Thyroid gland (tissue), 4 donors: ENCODE results near the gene POLR2L. TPM values are rescaled to one million over a fixed set of nuclear protein-coding genes. Genes with fewer than 3 reads are reported as not detected.

Experiments
- DNase-seq, 2 donors: peaks; one replicate each; pipeline ENCODE4 v3.0.0-alpha.2; 2019
- H3K27ac ChIP-seq, 3 donors: fragments of 200-600 bp; sonication (generic); 1 replicate in 2 of 3; 2 replicates in 1 of 3; pipeline ENCODE4 v1.5.1; 2016 to 2019; ENCODE audit warnings: mild to moderate bottlenecking in 1 of 3, moderate library complexity in 1 of 3
- H3K27me3 ChIP-seq: fragments of 200-600 bp; sonication (generic); one replicate; pipeline ENCODE4 v1.5.1; 2019
- H3K36me3 ChIP-seq, 2 donors: fragments of 200-600 bp; sonication (generic); one replicate each; pipeline ENCODE4 v1.5.1; 2016 to 2019
- H3K4me1 ChIP-seq, 2 donors: fragments of 200-600 bp; sonication (generic); one replicate each; pipeline ENCODE4 v1.5.1; 2017 to 2019
- H3K4me3 ChIP-seq, 3 donors: fragments of 200-600 bp; sonication (generic); replicated peaks in 1 of 3; 1 replicate in 2 of 3; 2 replicates in 1 of 3; pipeline ENCODE4 v1.5.1; 2016; ENCODE audit warnings: mild to moderate bottlenecking in 1 of 3
- H3K9me3 ChIP-seq: fragments of 200-600 bp; sonication (generic); one replicate; pipeline ENCODE4 v1.5.1; 2017
- CTCF ChIP-seq, 6 experiments: fragments of 200-600 bp in 3 of 6; fragments of 450-650 bp in 3 of 6; sonication (generic) in 3 of 6; IDR thresholded peaks; one replicate each; pipeline ENCODE4 v1.5.1; 2016 to 2019; ENCODE audit warnings: antibody characterized with exemption in 6 of 6, mild to moderate bottlenecking in 2 of 6, inconsistent platforms in 1 of 6, moderate library complexity in 1 of 6
- POLR2A ChIP-seq, 2 donors: fragments of 450-650 bp; IDR thresholded peaks; one replicate each; pipeline ENCODE4 v1.6.1; 2017; ENCODE audit warnings: antibody characterized with exemption in 2 of 2, mild to moderate bottlenecking in 2 of 2, moderate library complexity in 1 of 2
- whole genome bisulfite sequencing, 2 donors: methylation state at CpG; one replicate each; pipeline ENCODE4 v1.1.5; 2017; 5-methylcytosine and 5-hydroxymethylcytosine counted together
- intact Hi-C: fragments of 100-400 bp; cut with DNase I; formaldehyde crosslinking; loops from one replicate; pipeline ENCODE4 v1.15.1; 2023
- total RNA-seq, 4 donors: library from RNA; depleted of rRNA; stranded (reverse); fragments of >200 nt; gene quantifications; one replicate each; pipeline ENCODE4 v1.2.3, GENCODE V29; 2016

Gene POLR2L
- total RNA-seq, 4 donors from 2014 or later: 17.9 to 89.2 (median 52.4) TPM

DNA sequence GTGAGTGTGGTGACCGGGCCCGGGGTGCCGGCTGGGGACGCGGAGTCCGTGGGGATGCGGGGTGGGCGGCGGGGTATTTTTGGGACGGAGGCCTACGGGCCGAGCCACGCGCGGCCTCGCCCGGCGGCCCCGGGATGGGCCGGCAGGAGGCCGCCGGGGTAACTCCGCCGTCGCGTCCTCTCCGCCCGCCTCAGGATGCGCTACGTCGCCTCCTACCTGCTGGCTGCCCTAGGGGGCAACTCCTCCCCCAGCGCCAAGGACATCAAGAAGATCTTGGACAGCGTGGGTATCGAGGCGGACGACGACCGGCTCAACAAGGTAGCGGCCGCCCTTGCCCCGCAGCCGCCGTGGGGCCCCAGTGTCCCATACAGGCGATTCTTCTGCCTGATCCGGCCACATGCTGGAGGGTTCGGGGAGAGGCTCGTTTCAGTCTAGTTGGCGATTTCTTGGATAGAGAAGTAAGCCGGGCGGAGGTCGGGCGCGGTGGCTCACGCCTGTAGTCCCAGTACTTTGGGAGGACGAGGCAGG, 32.2 kb downstream of the POLR2L start:
- intact Hi-C loops: no loop called here
- peak overlapping the region; percentile 95 to 97 (median 97) for H3K27ac ChIP-seq
- no peaks in the 10 kb centered on the region for H3K27me3 ChIP-seq
- peak in 1 of 6 experiments; percentile 10 for TF ChIP-seq CTCF (IDR thresholded peaks at IDR 0.05)
- no peak for TF ChIP-seq POLR2A (IDR thresholded peaks at IDR 0.05)
- no peaks in the 10 kb centered on the region for H3K9me3 ChIP-seq
- peaks cover 22 to 24% of the 10 kb centered on the region in 2 donors for H3K36me3 ChIP-seq
- 0% methylated on average over 32 to 33 of the region's 55 CpGs for WGBS, 2 donors
- H3K4me1 ChIP-seq: peaks cover 21 to 25% of the 10 kb centered on the region in 2 donors
- peak overlapping the region; percentile 68 to 85 (median 80) for H3K4me3 ChIP-seq
- no peak for DNase-seq

- intact Hi-C loops: no loop called here
- Histone ChIP-seq H3K27me3 (no peaks in the 10 kb centered on the region), H3K36me3 (peaks cover 22 to 24% of the 10 kb centered on the region in 2 donors)
Measured at GRCh38 chr11:809287-810039, 32.9 kb downstream of the POLR2L start, which contains the start of gene RPLP2. Gene RPLP2, plus strand, starts transcription at chr11:809967. Its CDS starts 268 bp downstream, at chr11:810235.

GRCh38 chr11:808427-809286, 33.7 kb downstream of the POLR2L start:
- WGBS, 2 donors: 37 to 53% methylated on average over 23 to 27 of the region's 36 CpGs
- Histone ChIP-seq H3K36me3 (peaks cover 21 to 22% of the 10 kb centered on the region in 2 donors), H3K4me1 (peaks cover 31 to 35% of the 10 kb centered on the region in 2 donors), H3K4me3 (peak overlapping the region; percentile 68 to 85 (median 80)), H3K27ac (peak overlapping the region; percentile 95 to 97 (median 97)), H3K9me3 (no peaks in the 10 kb centered on the region), H3K27me3 (no peaks in the 10 kb centered on the region)
- no peak for DNase-seq
- intact Hi-C loops: no loop called here
- TF ChIP-seq POLR2A (IDR thresholded peaks at IDR 0.05) (no peak), CTCF (IDR thresholded peaks at IDR 0.05) (no peak)

More at GRCh38 chr11:809287-810039, 32.9 kb downstream of the POLR2L start, which contains the start of gene RPLP2:
- H3K4me3 ChIP-seq: peak within 1 kb of the TSS; percentile 68 to 85 (median 80)
- peaks cover 26 to 30% of the 10 kb centered on the region in 2 donors for H3K4me1 ChIP-seq
- TF ChIP-seq CTCF (IDR thresholded peaks at IDR 0.05) (peak in 1 of 6 experiments; percentile 23), POLR2A (IDR thresholded peaks at IDR 0.05) (peak; percentile 79 to 81)
- peak within 1 kb of the TSS; percentile 95 to 97 (median 97) for H3K27ac ChIP-seq
- 0% methylated on average over 8 to 31 of the region's 81 CpGs for WGBS, 2 donors
- no peaks in the 10 kb centered on the region for H3K9me3 ChIP-seq
- DNase-seq: peak; percentile 99

DNA sequence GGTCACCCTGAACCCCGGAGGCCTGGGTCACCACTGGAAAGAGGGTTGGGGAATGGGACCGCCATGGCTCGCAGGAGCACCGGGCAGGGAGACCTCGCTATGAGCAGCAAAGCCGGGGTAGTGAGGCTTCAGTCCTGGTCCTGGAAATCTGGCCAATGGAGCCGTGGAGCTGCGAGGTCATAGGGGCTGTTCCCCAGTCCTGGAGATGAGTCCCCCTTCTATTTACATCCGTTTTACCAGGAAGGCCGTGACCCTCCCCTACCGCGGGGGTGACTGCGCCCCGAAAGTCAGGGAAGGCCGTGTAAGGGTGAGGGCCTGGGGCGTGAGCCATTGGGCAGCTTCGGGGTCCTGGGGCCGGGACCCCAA, 37.7 kb downstream of the POLR2L start:
- intact Hi-C loops: no loop called here
- 0 to 9% methylated on average over 4 to 18 of the region's 18 CpGs for WGBS, 2 donors

More for the DNA sequence above, 37.7 kb downstream of the POLR2L start:
- peaks cover 20 to 23% of the 10 kb centered on the region in 2 donors for H3K4me1 ChIP-seq
- no peaks in the 10 kb centered on the region for H3K36me3 ChIP-seq
- H3K27ac ChIP-seq: peak overlapping the region in 2 of 3 donors; percentile 85 to 87
- no peaks in the 10 kb centered on the region for H3K9me3 ChIP-seq
- no peak for TF ChIP-seq POLR2A (IDR thresholded peaks at IDR 0.05)
- TF ChIP-seq CTCF (IDR thresholded peaks at IDR 0.05): no peak
- DNase-seq: no peak
- H3K4me3 ChIP-seq: peak overlapping the region; percentile 11 to 62 (median 23)
- no peaks in the 10 kb centered on the region for H3K27me3 ChIP-seq
